SU-DHL-6 (cell line): ENCODE measurements around the gene MC1R.

Experiments
- H2AFZ ChIP-seq: fragments of 200-600 bp; sonication (generic); 2 replicates; pipeline ENCODE4 v1.6.1; 2014; ENCODE audit warnings: low read depth, mild to moderate bottlenecking, moderate library complexity, mixed read lengths, antibody characterized with exemption, low read length; ENCODE audit not compliant: severe bottlenecking
- H3F3A ChIP-seq: fragments of 200-600 bp; shearing (Covaris generic); 2 replicates; pipeline ENCODE4 v1.6.0; 2016; ENCODE audit warnings: antibody characterized with exemption, mild to moderate bottlenecking; ENCODE audit not compliant: insufficient read depth
- H3K27ac ChIP-seq: fragments of 200-600 bp; sonication (generic); 2 replicates; pipeline ENCODE4 v1.5.1; 2016; ENCODE audit warnings: low read depth, mild to moderate bottlenecking, low read length, moderate library complexity, mixed read lengths
- H3K27me3 ChIP-seq: fragments of 200-600 bp; sonication (generic), shearing (Covaris generic); 2 replicates; pipeline ENCODE4 v1.6.0; 2014; ENCODE audit warnings: mild to moderate bottlenecking, low read length
- H3K36me3 ChIP-seq: fragments of 200-600 bp; sonication (generic); 2 replicates; pipeline ENCODE4 v1.6.1; 2014; ENCODE audit warnings: mild to moderate bottlenecking, low read length, mixed read lengths
- H3K4me2 ChIP-seq: fragments of 300-600, 200-600 bp; shearing (Covaris generic), sonication (generic); 2 replicates; pipeline ENCODE4 v1.6.0; 2014; ENCODE audit warnings: low read length, low read depth, mild to moderate bottlenecking; ENCODE audit not compliant: poor library complexity, severe bottlenecking
- H3K4me3 ChIP-seq: fragments of 200-600 bp; sonication (generic); 2 replicates; pipeline ENCODE4 v1.5.1; 2014; ENCODE audit warnings: antibody characterized with exemption, low read length, mild to moderate bottlenecking, mixed read lengths; ENCODE audit not compliant: insufficient read depth, poor library complexity, severe bottlenecking
- H3K79me2 ChIP-seq: fragments of 200-600 bp; sonication (generic); 2 replicates; pipeline ENCODE4 v1.6.1; 2014; ENCODE audit warnings: mild to moderate bottlenecking, low read length, moderate library complexity; ENCODE audit not compliant: insufficient read depth
- H3K9ac ChIP-seq: fragments of 200-600 bp; sonication (generic); 2 replicates; pipeline ENCODE4 v1.7.0; 2014; ENCODE audit warnings: mild to moderate bottlenecking, low read length
- H3K9me2 ChIP-seq: fragments of 200-600 bp; sonication (generic); replicated peaks from 2 replicates; pipeline ENCODE4 v1.6.1; 2014; ENCODE audit warnings: low read length; ENCODE audit not compliant: insufficient read depth
- H3K9me3 ChIP-seq: fragments of 200-600 bp; sonication (generic); 2 replicates; pipeline ENCODE4 v1.6.1; 2014; ENCODE audit warnings: low read length, mixed read lengths; ENCODE audit not compliant: insufficient read depth
- H4K20me1 ChIP-seq: fragments of 200-600 bp; sonication (generic); 2 replicates; pipeline ENCODE4 v1.6.1; 2014; ENCODE audit warnings: low read depth, mild to moderate bottlenecking, antibody characterized with exemption, low read length, moderate library complexity, mixed read lengths
- CTCF ChIP-seq: fragments of 200-600 bp; sonication (generic); IDR thresholded peaks from one replicate; pipeline ENCODE4 v1.5.1; 2017; ENCODE audit warnings: antibody characterized with exemption, mild to moderate bottlenecking, low read length, moderate library complexity; ENCODE audit not compliant: insufficient read depth, poor library complexity, severe bottlenecking
- EZH2phosphoT487 ChIP-seq: fragments of 200-600 bp; sonication (generic), shearing (Covaris generic); conservative IDR thresholded peaks from 2 replicates; pipeline ENCODE4 v1.6.1; 2018; ENCODE audit warnings: mild to moderate bottlenecking, antibody characterized with exemption, low read length, moderate library complexity, mixed read lengths

Gene MC1R

DNA sequence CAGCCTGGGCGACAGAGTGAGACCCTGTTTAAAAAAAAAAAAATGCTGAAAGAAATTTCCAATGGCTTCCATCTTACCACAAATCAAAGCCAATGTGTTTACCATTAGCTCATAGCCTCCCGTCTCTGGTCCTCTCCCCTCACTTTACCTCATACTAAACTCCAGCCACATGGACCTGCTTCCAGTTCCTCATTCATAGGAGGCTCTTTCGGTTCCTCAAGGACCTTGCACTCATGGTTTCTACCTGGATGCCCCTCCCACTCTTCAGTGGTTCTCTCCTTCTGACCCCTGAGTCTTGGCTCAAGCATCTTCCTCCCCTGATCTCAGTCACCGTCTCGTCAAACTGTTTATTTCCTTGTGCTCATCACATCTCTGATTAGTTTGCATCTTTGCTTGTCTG lies 26.1 kb downstream of the MC1R start:
- Histone ChIP-seq H3F3A (peaks cover 4% of the 10 kb centered on the region; the same call in 1 of the 2 replicates), H3K27me3 (no peaks in the 10 kb centered on the region; the same call in 1 of the 2 replicates), H3K9me3 (peaks cover 9% of the 10 kb centered on the region; the same call in 1 of the 2 replicates), H4K20me1 (no peaks in the 10 kb centered on the region), H3K4me3 (no peak overlapping the region), H3K27ac (no peak overlapping the region), H3K36me3 (no peaks in the 10 kb centered on the region), H3K79me2 (peaks cover 5% of the 10 kb centered on the region; the same call in 1 of the 2 replicates), H3K4me2 (no peak overlapping the region), H2AFZ (no peak overlapping the region), H3K9ac (no peak overlapping the region), H3K9me2 (no peaks in the 10 kb centered on the region)
- TF ChIP-seq CTCF (no peak), EZH2phosphoT487 (no peak)

DNA sequence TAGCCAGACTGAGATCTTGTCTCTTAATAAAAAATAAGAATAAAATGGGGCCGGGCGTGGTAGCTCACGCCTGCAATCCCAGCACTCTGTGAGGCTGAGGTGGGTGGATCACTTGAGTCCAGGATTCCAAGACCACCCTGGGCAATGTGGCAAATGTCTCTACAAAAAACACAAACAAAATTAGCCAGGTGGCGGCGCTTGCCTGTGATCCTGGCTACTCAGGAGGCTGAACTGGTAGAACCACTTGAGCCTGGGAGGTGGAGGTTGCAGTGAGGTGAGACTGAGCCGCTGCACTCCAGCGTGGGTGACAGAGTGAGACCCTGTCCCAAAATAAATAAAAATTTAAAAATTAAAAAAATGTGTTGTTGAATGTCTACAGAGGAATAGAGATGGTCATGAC lies 27.0 kb downstream of the MC1R start:
- no peak overlapping the region for H2AFZ ChIP-seq
- TF ChIP-seq EZH2phosphoT487 (no peak), CTCF (no peak)
- H3K27me3 ChIP-seq = no peaks in the 10 kb centered on the region; the same call in 1 of the 2 replicates
- no peak overlapping the region for H3K9ac ChIP-seq
- no peak overlapping the region for H3K4me3 ChIP-seq
- H3K4me2 ChIP-seq = no peak overlapping the region
- H4K20me1 ChIP-seq = no peaks in the 10 kb centered on the region
- H3K9me3 ChIP-seq = peaks cover 9% of the 10 kb centered on the region; the same call in 1 of the 2 replicates
- peaks cover 4% of the 10 kb centered on the region; the same call in 1 of the 2 replicates for H3F3A ChIP-seq
- peaks cover 5% of the 10 kb centered on the region; the same call in 1 of the 2 replicates for H3K79me2 ChIP-seq
- H3K36me3 ChIP-seq = no peaks in the 10 kb centered on the region
- H3K27ac ChIP-seq = no peak overlapping the region
- no peaks in the 10 kb centered on the region for H3K9me2 ChIP-seq

- TF ChIP-seq EZH2phosphoT487 (no peak), CTCF (no peak)
- no peak overlapping the region for H3K4me2 ChIP-seq
- H3F3A ChIP-seq = peaks cover 6% of the 10 kb centered on the region
- H2AFZ ChIP-seq = no peak overlapping the region
- H3K79me2 ChIP-seq = peaks cover 5% of the 10 kb centered on the region; the same call in 1 of the 2 replicates
- H3K27me3 ChIP-seq = no peaks in the 10 kb centered on the region; the same call in 1 of the 2 replicates
- H3K27ac ChIP-seq = no peak overlapping the region
- no peaks in the 10 kb centered on the region for H4K20me1 ChIP-seq
- no peak overlapping the region for H3K9ac ChIP-seq
- H3K36me3 ChIP-seq = no peaks in the 10 kb centered on the region
- peaks cover 9% of the 10 kb centered on the region; the same call in 1 of the 2 replicates for H3K9me3 ChIP-seq
- no peak overlapping the region for H3K4me3 ChIP-seq
- H3K9me2 ChIP-seq = no peaks in the 10 kb centered on the region
These were observed 27.9 kb downstream of the MC1R start for GRCh38 chr16:89946515-89946914.
